SK-N-MC (cell line): ENCODE data around the gene ARHGEF33.
"Not testable (repeated sequence)": the region's sequence is repeated elsewhere in the genome, so short reads cannot be mapped to it uniquely, and the experiment has no call there.

Experiments used
- DNase-seq: peaks from one replicate; pipeline ENCODE4 v3.0.0-alpha.2; 2011; ENCODE audit warnings: low read depth, low spot score
- H3K27ac ChIP-seq: fragments of 200-600 bp; sonication (generic); 2 replicates; pipeline ENCODE4 v1.5.1; 2016; ENCODE audit warnings: mixed run types
- H3K36me3 ChIP-seq: fragments of 200-600 bp; sonication (generic); 2 replicates; pipeline ENCODE4 v1.6.1; 2017; ENCODE audit warnings: antibody characterized with exemption, low read length, mixed read lengths; ENCODE audit not compliant: insufficient read depth
- H3K4me3 ChIP-seq: fragments of 200-600 bp; sonication (generic); 2 replicates; pipeline ENCODE4 v1.5.1; 2016
- H3K9ac ChIP-seq: fragments of 200-600 bp; sonication (generic); 2 replicates; pipeline ENCODE4 v1.8.0; 2017; ENCODE audit warnings: mixed run types, mixed read lengths; ENCODE audit not compliant: insufficient read length
- H3K9me3 ChIP-seq: fragments of 200-600 bp; sonication (generic); 2 replicates; pipeline ENCODE4 v1.6.1; 2017; ENCODE audit warnings: low read depth, mild to moderate bottlenecking, antibody characterized with exemption, low read length, moderate library complexity, mixed read lengths
- EZH2 ChIP-seq: fragments of 200-600 bp; sonication (generic); IDR thresholded peaks from one replicate; pipeline ENCODE4 v1.6.1; 2017; ENCODE audit warnings: antibody characterized with exemption
- FOXP2 ChIP-seq: optimal IDR thresholded peaks from 2 replicates; pipeline ENCODE3; 2011; ENCODE audit warnings: mild to moderate bottlenecking, moderate library complexity; ENCODE audit not compliant: insufficient read depth; ENCODE audit errors: extremely low read length, control extremely low read depth
- POLR2AphosphoS5 ChIP-seq: IDR thresholded peaks from 2 replicates; pipeline ENCODE4 v1.6.1; 2012; ENCODE audit warnings: mild to moderate bottlenecking, low read depth, low read length, borderline replicate concordance

ARHGEF33 gene

GRCh38 chr2:38930600-38930999 lies 40.9 kb downstream of the ARHGEF33 start:
- DNase-seq = no peak
- Histone ChIP-seq H3K9me3 (no peaks in the 10 kb centered on the region), H3K36me3 (no peaks in the 10 kb centered on the region), H3K4me3 (no peak overlapping the region), H3K27ac (no peak overlapping the region), H3K9ac (no peak overlapping the region)
- TF ChIP-seq EZH2 = no peak
- no peak for TF ChIP-seq POLR2AphosphoS5
- TF ChIP-seq FOXP2 = no peak

GRCh38 chr2:38932586-38932985 lies 42.9 kb downstream of the ARHGEF33 start:
- Histone ChIP-seq H3K27ac (peak overlapping the region; percentile 99), H3K9ac (no peak overlapping the region), H3K4me3 (no peak overlapping the region), H3K9me3 (no peaks in the 10 kb centered on the region), H3K36me3 (no peaks in the 10 kb centered on the region)
- no peak for TF ChIP-seq FOXP2
- TF ChIP-seq POLR2AphosphoS5 = no peak
- TF ChIP-seq EZH2 = no peak
- DNase-seq = no peak

GRCh38 chr2:38933653-38934052 lies 44.0 kb downstream of the ARHGEF33 start:
- Histone ChIP-seq H3K9me3 (no peaks in the 10 kb centered on the region), H3K4me3 (peak overlapping the region; percentile 66), H3K9ac (peak overlapping the region; percentile 60), H3K27ac (peak overlapping the region; percentile 99), H3K36me3 (no peaks in the 10 kb centered on the region)
- TF ChIP-seq POLR2AphosphoS5 (peak; percentile 49; the same call in 1 of the 2 replicates), EZH2 (no peak)
- DNase-seq = peak; percentile 97

- no peak for DNase-seq
- H3K4me3 ChIP-seq = peak overlapping the region; percentile 49
- TF ChIP-seq POLR2AphosphoS5 (no peak), FOXP2 (no peak), EZH2 (no peak)
Measured at GRCh38 chr2:38934742-38935141, 45.1 kb downstream of the ARHGEF33 start.

GRCh38 chr2:38935568-38936172 lies 46.0 kb downstream of the ARHGEF33 start:
- H3K4me3 ChIP-seq = no peak overlapping the region
- no peak overlapping the region for H3K27ac ChIP-seq
- no peak for TF ChIP-seq EZH2
- no peak for TF ChIP-seq POLR2AphosphoS5
- TF ChIP-seq FOXP2 = no peak
- H3K36me3 ChIP-seq = no peaks in the 10 kb centered on the region
- no peak overlapping the region for H3K9ac ChIP-seq
- H3K9me3 ChIP-seq = no peaks in the 10 kb centered on the region
- no peak for DNase-seq

More at GRCh38 chr2:38934742-38935141, 45.1 kb downstream of the ARHGEF33 start:
- Histone ChIP-seq H3K27ac (peak overlapping the region; percentile 91), H3K36me3 (no peaks in the 10 kb centered on the region), H3K9ac (peak overlapping the region; percentile 47), H3K9me3 (no peaks in the 10 kb centered on the region)

GRCh38 chr2:38936516-38936915 lies 46.8 kb downstream of the ARHGEF33 start:
- not testable (repeated sequence) for H3K27ac ChIP-seq, DNase-seq, H3K9ac ChIP-seq

GRCh38 chr2:38937548-38937947 lies 47.9 kb downstream of the ARHGEF33 start:
- TF ChIP-seq FOXP2 = no peak
- no peak for TF ChIP-seq EZH2
- no peak overlapping the region for H3K9ac ChIP-seq
- H3K27ac ChIP-seq = no peak overlapping the region
- no peak overlapping the region for H3K4me3 ChIP-seq
- H3K36me3 ChIP-seq = no peaks in the 10 kb centered on the region
- DNase-seq = no peak
- H3K9me3 ChIP-seq = no peaks in the 10 kb centered on the region

More at GRCh38 chr2:38936516-38936915, 46.8 kb downstream of the ARHGEF33 start:
- H3K36me3 ChIP-seq, H3K9me3 ChIP-seq, H3K4me3 ChIP-seq: not testable (repeated sequence)

GRCh38 chr2:38940746-38941145 lies 51.1 kb downstream of the ARHGEF33 start:
- H3K27ac ChIP-seq = no peak overlapping the region
- no peaks in the 10 kb centered on the region for H3K9me3 ChIP-seq
- no peaks in the 10 kb centered on the region for H3K36me3 ChIP-seq
- no peak overlapping the region for H3K9ac ChIP-seq
- DNase-seq = no peak
- H3K4me3 ChIP-seq = no peak overlapping the region
- TF ChIP-seq FOXP2 = no peak
- no peak for TF ChIP-seq POLR2AphosphoS5
- TF ChIP-seq EZH2 = no peak

- Histone ChIP-seq H3K36me3 (no peaks in the 10 kb centered on the region), H3K4me3 (no peak overlapping the region), H3K9ac (no peak overlapping the region), H3K9me3 (no peaks in the 10 kb centered on the region), H3K27ac (no peak overlapping the region)
- DNase-seq = no peak
- no peak for TF ChIP-seq FOXP2
- TF ChIP-seq EZH2 = no peak
- no peak for TF ChIP-seq POLR2AphosphoS5
Measured at GRCh38 chr2:38943784-38944183, 54.1 kb downstream of the ARHGEF33 start.

GRCh38 chr2:38945372-38945771 lies 55.7 kb downstream of the ARHGEF33 start:
- Histone ChIP-seq H3K9ac (no peak overlapping the region), H3K27ac (no peak overlapping the region), H3K4me3 (no peak overlapping the region), H3K36me3 (no peaks in the 10 kb centered on the region), H3K9me3 (no peaks in the 10 kb centered on the region)
- TF ChIP-seq POLR2AphosphoS5 (no peak), EZH2 (no peak)
- no peak for DNase-seq
